Bronchial epithelial cell (primary cell): Measurements from ENCODE around the gene TMCO4. TPM values are rescaled to one million over a fixed set of nuclear protein-coding genes. Genes with fewer than 3 reads are reported as not detected.

Experiments used
- DNase-seq: peaks from one replicate; pipeline ENCODE4 v3.0.0-alpha.2; 2010; ENCODE audit warnings: low read depth
- FAIRE-seq: peaks from 2 replicates; lab custom pipeline; 2011; peaks lifted over from hg19 to GRCh38; lab: Jason Lieb, UNC
- H3K27me3 ChIP-seq: 2 replicates; pipeline ENCODE4 v1.5.1; 2011; ENCODE audit warnings: low read length; ENCODE audit not compliant: control insufficient read depth, insufficient read depth
- H3K36me3 ChIP-seq: 2 replicates; pipeline ENCODE4 v1.5.1; 2011; ENCODE audit warnings: low read length; ENCODE audit not compliant: control insufficient read depth, insufficient read depth
- H3K4me3 ChIP-seq: 2 replicates; pipeline ENCODE4 v1.5.1; 2011; ENCODE audit warnings: mild to moderate bottlenecking, low read depth, low read length, control low read depth
- CTCF ChIP-seq: IDR thresholded peaks from 2 replicates; pipeline ENCODE4 v1.5.1; 2011; ENCODE audit warnings: mild to moderate bottlenecking, moderate library complexity, low read length, control low read depth, inconsistent platforms; ENCODE audit not compliant: insufficient read depth, severe bottlenecking
- total RNA-seq: library from RNA; depleted of rRNA; stranded (reverse); fragments of >200 nt; gene quantifications from 2 replicates; pipeline ENCODE4 v1.2.1, GENCODE V29; 2014

Gene TMCO4
- total RNA-seq, 1 donor from 2014 or later = 2.6 TPM

GRCh38 chr1:19654886-19655717 is 144.6 kb downstream of the TMCO4 start:
- TF ChIP-seq CTCF = no peak
- no peak for FAIRE-seq

GRCh38 chr1:19654386-19654785 is 145.3 kb downstream of the TMCO4 start:
- no peak overlapping the region for H3K4me3 ChIP-seq
- DNase-seq (peak; percentile 64), FAIRE-seq (no peak)
- no peaks in the 10 kb centered on the region for H3K27me3 ChIP-seq
- peaks cover 12% of the 10 kb centered on the region for H3K36me3 ChIP-seq
- no peak for TF ChIP-seq CTCF

More at GRCh38 chr1:19654886-19655717, 144.6 kb downstream of the TMCO4 start:
- no peaks in the 10 kb centered on the region for H3K27me3 ChIP-seq
- H3K36me3 ChIP-seq = peaks cover 12% of the 10 kb centered on the region
- DNase-seq = no peak
- H3K4me3 ChIP-seq = no peak overlapping the region

- FAIRE-seq (no peak), DNase-seq (no peak)
- no peaks in the 10 kb centered on the region for H3K27me3 ChIP-seq
- H3K36me3 ChIP-seq = peaks cover 9% of the 10 kb centered on the region
- peak; percentile 75 for TF ChIP-seq CTCF
- no peak overlapping the region for H3K4me3 ChIP-seq
Measured at GRCh38 chr1:19651141-19651737, 148.5 kb downstream of the TMCO4 start.

GRCh38 chr1:19650416-19651140 is 149.1 kb downstream of the TMCO4 start:
- DNase-seq (no peak), FAIRE-seq (no peak)
- Histone ChIP-seq H3K36me3 (peaks cover 7% of the 10 kb centered on the region), H3K27me3 (no peaks in the 10 kb centered on the region), H3K4me3 (no peak overlapping the region)
- TF ChIP-seq CTCF = no peak

- H3K36me3 ChIP-seq = peaks cover 2% of the 10 kb centered on the region
- DNase-seq (peak; percentile 44), FAIRE-seq (no peak)
- TF ChIP-seq CTCF = peak; percentile 48
- no peak overlapping the region for H3K4me3 ChIP-seq
- no peaks in the 10 kb centered on the region for H3K27me3 ChIP-seq
Measured at GRCh38 chr1:19648689-19649088, 151.0 kb downstream of the TMCO4 start.
